Cardiac fibroblast (primary cell): Measurements from ENCODE around the gene COL16A1.

ENCODE experiments used
- DNase-seq, 2 donors: peaks; one replicate each; pipeline versions ENCODE4 v3.0.0 to v3.0.0-alpha.2; 2010; ENCODE audit warnings: low read depth in 2 of 2
- H3K4me3 ChIP-seq, 2 donors: replicated peaks in 1 of 2; 1 replicate in 1 of 2; 2 replicates in 1 of 2; pipeline ENCODE4 v1.5.1; 2011; ENCODE audit warnings: low read depth in 2 of 2, low read length in 2 of 2, mild to moderate bottlenecking in 2 of 2, moderate library complexity in 1 of 2
- CTCF ChIP-seq: IDR thresholded peaks from one replicate; pipeline ENCODE4 v1.5.1; 2011; ENCODE audit warnings: low read depth, mild to moderate bottlenecking, low read length, inconsistent platforms

COL16A1 gene

GRCh38 chr1:31657020-31657804 lies 46.6 kb downstream of the COL16A1 start:
- H3K4me3 ChIP-seq = no peak overlapping the region
- TF ChIP-seq CTCF = no peak
- no peak for DNase-seq

GRCh38 chr1:31655756-31656155 lies 48.1 kb downstream of the COL16A1 start:
- no peak overlapping the region for H3K4me3 ChIP-seq
- DNase-seq = no peak
- no peak for TF ChIP-seq CTCF

GRCh38 chr1:31655104-31655503 lies 48.7 kb downstream of the COL16A1 start:
- H3K4me3 ChIP-seq = no peak overlapping the region
- no peak for TF ChIP-seq CTCF
- DNase-seq = no peak

GRCh38 chr1:31654474-31654776 lies 49.4 kb downstream of the COL16A1 start:
- no peak overlapping the region for H3K4me3 ChIP-seq
- no peak for DNase-seq
- no peak for TF ChIP-seq CTCF

- no peak overlapping the region for H3K4me3 ChIP-seq
- no peak for TF ChIP-seq CTCF
- no peak for DNase-seq
Measured at GRCh38 chr1:31653717-31654473, 49.9 kb downstream of the COL16A1 start.

GRCh38 chr1:31652891-31653499 lies 50.8 kb downstream of the COL16A1 start:
- DNase-seq = no peak
- H3K4me3 ChIP-seq = no peak overlapping the region
- no peak for TF ChIP-seq CTCF
